GM18511 (cell line): Measurements from ENCODE around the gene CBL.

ENCODE experiments used
- ATAC-seq: cut with Tn5 transposase; IDR thresholded peaks from one replicate; pipeline ENCODE4 v1.9.1; 2021; ENCODE audit warnings: mild to moderate bottlenecking, moderate library complexity; ENCODE audit not compliant: unreplicated experiment

CBL gene

DNA sequence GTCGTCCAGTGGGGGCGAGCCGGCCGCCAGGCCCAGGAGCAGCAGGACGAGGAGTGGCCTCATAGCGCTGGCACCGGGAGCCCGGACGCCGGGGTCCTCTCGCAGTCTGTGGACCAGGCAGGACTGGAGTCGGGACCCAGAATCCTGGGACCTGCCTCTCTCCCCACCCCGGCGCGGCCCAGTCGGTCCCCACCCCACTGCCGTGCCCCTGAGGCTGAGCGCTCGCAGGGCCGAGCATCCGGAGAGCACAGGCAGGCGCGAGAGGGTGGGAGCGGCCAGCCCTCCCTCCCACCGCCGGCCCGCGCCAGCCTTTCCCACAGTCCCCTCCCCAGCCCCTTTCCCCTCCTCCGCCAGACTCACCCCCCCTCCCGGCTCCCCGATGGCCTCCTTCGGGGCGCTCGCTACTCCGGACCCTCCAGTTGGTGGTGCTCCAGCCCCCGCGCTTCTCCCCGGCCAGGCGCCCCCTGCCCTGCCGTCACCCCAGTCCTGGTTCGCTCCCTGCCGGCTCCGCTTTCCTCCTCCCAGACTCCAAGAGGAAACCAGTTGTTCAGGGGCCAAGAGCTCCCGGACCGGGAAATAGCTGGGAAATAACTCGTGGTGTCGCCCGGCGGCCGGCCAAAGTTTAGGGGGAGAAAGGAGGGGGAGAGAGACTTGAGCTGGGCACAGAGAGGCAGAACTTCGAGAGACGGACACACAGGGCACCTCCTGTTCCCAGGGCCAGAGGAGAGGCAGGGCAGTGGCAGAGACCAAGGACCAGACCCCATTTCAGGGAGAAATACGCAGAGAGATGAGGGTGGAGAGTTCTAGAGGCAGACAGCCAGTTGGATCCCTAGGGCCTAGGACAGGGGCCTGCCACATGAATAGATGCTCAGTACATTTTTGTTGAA, 134.4 kb downstream of the CBL start, which contains the start of gene C1QTNF5:
Gene C1QTNF5, minus strand, starts transcription at position 549 of the 887 bp plus-strand sequence. Its CDS starts 486 bp downstream, at position 63.
- ATAC-seq: no peak

DNA sequence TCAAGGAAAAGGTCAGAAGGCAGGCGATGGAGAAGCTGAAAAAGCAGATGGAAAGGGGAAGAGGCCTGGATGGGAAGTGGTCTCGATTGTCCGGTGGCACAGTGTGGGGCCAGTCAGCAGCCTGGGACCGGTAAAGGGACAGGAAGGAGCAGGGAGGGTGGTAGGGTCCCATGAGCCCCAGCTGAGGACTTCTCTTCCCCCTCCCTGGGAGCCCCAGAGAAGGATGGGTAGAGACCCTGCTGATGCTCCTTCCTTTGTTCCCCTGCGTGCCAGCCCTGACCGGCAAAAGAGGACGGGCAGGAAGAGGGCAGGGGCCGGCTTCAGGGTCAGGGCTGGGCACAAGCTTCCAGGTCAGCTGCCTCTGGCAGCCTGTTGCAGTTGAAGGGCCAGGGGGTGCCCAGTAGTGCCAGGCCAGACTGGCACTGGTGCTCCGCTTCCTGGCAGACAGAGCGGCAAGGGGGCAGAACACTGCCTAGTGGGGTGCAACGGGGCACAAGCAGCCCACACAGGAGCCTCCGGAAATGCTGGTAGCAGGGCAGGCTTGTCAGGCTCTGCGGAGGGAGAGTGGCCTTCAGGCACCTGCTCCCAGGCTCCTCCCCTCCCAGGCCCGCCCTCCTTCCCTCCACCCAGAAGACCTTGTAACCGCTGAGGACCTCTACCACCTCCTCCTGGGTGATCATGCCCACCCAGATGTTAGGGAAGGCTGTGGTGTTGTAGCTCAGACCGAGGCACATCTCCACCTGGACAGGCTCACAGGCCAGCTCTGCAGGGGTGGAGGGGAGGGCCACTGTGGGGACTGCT, 135.3 kb downstream of the CBL start:
- ATAC-seq: no peak

DNA sequence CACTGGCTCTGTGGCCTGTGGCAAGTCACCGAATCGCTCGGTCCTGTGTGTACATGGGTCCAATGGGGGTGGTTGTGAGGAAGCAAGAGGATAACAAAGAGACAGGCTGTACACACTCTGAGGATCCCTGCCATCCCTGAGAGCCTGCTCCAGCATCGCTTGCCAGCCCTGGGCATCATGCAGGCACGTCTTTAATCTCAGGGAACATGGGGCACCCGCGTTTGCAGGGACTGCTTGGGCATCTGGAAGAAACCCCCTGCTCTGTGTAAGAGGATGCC, 135.8 kb downstream of the CBL start:
- no peak for ATAC-seq

DNA sequence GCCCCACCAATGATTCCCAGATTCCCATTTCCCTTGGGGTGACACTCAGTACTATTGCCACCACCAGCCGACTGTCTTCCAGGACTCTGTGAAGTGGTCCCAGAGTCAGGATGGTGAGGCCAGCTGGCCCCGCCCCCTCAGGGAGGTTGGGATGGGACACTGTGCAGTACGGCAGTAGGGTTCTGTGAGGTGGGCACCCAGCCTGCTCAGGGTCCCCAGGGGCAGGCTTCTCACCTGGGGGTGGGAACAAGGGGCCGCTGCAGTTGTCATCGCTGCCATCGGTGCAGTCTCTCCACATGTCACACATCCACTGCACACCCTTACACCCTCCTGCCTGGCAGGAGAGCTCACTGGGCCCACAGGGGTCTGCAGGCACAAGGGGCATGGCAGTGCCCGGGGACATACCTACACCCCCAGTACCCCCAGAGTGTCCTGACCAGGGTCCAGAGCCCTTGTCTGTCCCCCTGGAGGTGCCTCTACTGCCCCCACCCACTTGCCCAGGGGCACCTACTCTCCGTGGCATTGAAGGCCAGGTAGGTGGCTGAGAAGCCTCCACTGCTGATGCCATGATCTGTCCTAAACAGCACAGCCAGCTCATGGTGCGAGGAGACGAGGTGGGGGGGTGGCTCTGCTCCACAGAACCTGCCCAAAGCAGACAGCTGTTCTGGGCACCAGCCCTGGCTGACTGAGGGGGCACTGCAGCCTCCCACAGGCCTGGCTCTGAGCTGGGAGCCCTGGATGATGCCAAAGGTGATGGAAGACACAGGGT, 136.4 kb downstream of the CBL start:
- no peak for ATAC-seq

DNA sequence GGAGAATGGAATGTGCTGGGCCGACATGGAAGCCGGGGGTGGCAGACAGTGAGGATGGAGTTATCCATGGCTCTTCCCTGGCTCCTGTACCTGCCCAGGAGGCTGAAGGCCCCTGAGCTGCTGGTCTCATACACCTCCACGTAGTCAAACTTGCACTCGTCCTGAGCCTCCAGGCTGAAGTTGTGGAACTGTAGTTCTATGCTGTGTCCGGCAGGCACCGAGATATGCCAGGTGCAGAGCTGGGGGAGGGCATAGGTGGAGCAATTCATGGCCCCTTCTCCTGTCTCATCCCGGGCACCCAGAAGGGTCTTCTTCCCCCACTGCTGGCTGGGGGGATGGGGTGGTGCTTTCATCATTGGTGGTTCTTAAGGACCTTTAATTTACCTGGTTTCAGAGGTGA, 137.6 kb downstream of the CBL start:
- no peak for ATAC-seq

DNA sequence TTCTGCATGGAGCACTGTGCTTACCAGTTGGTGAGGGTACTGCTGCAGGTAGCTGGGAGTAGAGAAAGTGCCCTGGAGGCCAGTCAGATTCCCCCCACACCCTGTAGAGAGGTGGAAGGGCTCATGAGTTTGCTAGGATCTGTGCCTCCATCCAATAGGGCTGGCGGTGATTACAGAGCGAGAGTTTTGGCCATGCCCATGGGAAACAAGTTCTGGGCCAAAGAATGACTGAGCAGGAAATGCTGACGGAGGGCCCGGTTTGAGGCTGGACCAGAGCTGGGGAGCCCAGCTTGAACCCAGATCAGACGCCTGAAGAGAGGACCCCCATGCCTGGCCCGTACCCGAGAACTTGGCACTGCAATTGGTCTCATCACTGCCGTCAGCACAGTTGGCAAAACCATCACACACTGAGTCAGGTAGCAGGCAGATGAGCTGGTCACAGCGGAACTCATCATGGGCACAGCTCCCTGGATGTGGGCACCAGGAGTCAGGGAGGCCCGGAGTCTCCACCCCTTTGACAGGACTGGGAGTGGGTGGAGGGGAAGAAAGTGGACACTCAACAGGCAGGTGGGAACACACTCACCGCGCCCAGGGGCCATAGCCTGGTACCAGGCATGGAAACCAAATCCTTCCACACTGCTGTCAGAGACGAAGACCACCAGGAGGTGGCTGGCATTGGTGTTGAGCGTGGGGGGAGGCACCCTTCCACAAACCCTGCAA, 138.3 kb downstream of the CBL start:
- ATAC-seq: no peak

DNA sequence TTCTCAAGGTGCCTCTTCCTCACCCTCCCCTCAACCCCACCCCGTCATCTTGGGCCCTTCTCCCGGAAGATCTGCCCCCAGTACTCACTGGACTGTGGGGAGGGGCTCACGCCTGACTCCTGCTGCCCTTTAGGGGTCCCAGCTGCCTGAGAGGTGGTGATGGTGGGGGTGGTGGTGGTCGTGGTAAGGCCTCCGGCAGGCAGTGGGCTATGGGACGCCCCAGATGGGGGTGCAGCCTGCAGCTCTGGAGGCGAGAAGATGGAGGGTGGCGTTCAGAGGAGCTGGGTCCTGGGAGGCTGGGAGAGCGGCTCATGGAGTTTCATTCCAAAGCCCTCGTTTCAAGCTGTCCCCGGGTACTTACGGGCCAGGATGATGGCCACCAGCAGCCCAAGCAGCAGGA, 139.5 kb downstream of the CBL start:
- no peak for ATAC-seq

DNA sequence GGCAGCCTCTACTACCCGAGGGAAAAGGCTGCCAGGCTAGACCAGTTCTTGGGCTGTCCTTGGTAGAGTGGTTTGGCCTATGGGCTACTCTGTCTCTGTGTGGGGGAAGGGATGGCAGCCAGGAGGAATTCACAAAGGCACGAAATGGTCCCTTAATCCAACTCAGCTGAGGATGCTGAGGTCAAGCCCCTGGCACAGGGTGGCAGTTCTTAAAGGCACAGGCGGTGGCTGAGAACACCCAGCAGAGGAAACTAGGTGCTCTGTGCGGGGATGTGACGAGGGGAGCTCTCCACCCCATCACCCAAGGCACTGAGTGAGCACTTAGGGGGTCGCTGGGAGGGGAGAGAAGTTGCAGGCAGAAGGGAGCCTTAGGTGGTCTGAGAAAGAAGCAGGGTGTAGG, 140.5 kb downstream of the CBL start, which contains the start of gene MFRP:
Gene MFRP, minus strand, starts transcription at position 101 of the 400 bp plus-strand sequence. CDS start 192 bp downstream, outside the sequence.
- no peak for ATAC-seq

DNA sequence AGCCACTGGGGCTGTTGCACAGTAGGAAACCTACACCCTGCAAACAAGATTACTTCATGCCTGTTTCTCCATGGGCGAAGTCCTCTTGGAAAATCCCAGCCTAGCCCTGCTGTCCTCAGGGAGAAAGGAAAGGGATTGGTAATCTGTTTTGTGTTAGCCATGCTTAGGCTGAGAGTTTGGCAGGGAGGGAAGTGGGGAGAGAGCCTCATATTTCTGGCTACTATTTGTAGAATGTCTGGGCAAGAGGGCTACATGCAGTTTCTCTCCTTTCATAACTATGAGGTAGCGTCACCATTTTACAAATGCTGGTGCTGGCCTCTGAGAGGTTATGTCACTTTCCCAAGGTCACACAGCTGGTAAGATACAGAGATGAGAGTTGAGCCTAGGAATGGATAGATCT, 141.1 kb downstream of the CBL start:
- no peak for ATAC-seq

DNA sequence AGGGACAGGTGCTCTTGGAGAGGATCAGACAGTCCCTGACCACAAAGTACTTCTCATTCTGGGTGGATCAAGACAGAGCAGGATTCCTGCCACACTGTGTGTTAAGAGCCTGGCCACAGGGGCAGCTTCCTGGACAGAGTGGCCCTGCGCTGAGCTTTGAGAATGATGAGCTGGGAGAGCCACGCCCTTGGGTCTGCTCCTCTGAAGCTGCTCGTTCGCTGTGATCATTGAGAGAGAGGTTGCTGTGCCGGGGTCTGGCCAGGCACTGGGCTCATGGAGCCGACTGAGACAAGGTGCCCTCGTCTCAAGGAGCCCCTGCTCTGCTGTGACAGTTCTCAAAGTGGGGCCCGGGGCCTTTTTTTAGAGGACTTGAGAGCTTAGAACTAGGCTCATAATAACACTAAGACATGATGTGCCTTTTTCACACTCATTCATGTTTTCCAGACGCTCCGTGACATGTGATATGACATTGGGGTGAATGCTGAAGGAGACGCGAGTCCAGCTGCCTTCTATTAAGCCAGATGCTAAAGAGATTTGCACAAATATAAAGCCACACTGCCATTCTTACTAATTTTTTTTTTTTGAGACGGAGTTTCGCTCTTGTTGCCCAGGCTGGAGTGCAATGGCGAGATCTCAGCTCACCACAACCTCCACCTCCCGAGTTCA, 141.9 kb downstream of the CBL start:
- ATAC-seq: no peak

DNA sequence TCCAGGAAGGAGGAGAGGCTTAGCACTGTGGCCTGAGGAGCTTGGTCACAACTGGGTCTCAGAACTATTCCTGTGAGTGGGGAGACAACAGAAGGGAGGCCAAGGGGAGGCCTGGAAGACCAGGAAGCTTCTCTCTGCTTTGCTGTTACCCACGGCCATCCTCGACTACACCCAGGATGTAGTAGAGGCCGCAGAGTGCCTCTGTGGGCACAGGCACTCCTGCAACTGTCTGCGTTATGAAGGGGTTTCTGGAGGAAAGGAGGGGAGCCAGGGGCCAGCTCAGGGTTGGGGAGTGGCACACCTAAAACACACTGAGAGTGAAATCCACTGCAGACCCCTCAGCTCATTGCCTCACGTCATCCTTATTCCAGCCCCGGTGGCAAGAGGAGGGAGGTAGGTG, 144.2 kb downstream of the CBL start:
- ATAC-seq: no peak

DNA sequence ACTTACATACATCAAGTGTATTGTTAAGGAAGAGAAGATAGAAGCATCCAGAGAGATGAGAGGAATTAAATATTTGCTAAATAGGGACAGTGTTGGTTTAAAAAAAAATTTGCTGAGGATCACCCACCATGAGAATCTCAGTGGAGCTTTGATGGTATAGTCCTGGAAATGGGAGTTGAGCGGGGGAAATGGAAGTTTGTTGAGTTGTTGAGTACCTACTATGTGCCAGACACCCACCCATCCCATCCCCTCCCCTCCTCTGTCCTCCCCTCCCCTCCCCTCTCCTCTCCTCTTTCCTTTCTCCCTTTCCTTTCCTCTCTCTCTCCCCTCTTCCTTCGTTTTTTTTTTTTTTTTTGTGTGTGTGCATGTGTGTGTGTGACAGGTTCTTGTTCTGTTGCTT, 145.1 kb downstream of the CBL start:
- no peak for ATAC-seq

DNA sequence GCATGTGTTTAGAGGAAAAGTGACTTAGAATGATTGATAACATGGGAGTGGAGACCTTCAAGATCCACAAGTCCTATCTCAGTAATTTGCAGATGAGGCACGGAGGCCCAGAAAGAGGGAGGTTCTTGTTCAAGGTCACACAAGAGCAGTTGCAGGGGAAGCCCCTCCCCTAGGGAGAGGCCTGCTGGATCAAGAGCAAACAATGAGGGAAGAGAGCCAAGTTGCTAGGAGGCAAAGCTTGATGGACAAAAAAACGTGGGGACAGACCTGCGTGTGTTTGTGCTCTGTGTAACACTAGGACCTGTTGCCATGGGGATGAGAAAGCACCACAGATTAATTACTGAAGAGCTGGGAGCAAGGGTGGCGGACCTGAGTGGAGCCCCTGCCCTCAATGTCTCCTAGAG, 146.7 kb downstream of the CBL start:
- ATAC-seq: no peak

DNA sequence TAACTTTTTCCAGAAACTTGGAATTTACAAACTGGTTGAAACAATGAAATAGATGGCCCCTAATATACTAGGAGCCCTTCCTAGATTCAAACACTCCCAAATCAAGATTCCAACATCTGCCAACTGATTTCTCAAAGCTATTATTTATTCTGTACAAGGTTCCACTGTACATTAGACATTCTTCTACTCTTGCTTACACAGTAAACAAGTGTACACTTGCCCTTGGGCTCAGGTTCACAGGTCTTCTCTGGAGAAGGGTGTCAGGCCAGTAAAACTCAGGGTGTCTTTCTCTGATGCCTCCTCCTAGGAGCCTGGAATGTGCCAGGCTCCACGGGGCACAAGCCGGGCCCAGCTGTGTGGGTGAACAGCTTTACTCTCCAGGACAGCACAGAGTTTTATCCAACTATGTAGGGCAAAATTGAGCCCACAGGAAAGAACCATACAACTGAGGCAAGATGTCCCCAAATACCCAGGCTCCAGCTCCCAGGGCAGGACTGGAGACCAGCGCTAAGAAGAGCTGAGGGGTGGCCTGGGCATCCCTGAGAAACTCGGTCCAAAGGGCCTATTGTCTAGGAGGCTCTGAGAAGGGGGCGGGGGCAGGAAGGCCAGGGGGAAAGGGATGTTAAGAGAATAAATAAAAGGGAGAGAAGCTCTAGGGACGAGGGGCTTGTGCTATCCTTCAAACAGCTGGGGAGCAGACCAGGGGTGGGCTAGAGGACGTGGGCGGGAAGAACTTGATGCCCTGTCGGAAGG, 149.1 kb downstream of the CBL start:
- no peak for ATAC-seq

DNA sequence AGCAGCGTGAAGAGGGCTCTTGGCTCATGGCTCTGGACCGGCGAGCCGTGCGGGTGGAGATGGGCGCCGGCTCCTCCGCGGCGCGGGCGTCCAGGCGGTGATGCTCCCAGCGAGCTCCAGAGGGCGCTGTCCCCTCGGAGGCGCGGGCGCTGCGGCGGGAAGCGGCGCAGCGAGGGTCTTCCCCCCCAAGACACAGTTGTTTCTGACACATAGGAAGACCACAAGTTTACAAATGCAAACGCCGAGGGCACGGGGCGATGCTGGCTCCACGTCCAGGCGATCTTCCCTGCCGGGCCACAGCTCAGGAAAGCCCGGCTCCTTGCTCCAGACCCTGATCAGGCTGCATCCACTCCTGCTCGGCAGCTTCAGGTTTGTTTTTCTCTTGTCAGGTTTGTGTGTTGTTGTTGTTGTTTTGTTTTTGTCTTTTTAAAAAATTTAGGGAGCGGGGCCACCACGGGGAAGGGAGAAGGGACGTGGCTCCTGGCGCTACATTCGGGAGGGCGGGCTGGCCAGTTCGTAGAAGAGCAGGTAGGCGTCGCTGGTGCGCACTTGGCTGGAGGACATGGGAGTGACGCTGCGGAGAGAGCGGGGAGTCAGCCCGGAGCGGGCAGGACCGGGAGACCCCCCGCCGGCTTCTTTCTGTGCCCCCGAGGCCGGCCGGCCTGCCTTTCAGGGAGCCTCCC, 150.4 kb downstream of the CBL start:
- ATAC-seq: peak; percentile 86

DNA sequence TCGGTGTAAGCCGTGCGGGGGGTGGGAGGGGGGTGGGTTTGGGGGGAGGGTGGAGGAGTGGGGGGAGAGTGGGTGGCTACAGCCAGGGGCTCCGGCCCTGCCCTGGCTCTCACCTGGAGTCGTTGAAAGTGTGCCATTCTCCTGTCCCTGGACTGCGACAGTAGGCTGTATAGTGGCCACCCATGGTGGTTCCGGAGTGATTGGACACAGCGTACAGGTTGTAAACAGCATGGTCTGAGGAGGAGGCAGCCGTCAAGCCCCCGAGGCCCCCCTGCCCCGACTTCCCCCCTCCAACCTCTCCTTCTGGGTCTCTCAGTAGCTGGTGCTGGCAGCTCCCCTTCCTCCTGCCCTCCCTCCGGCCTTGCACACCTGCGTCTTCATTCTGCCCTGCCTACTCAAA, 150.9 kb downstream of the CBL start:
- no peak for ATAC-seq
